ENCODE results near the gene A3GALT2. TPM values are rescaled to one million over a fixed set of nuclear protein-coding genes. Genes with fewer than 3 reads are reported as not detected.
A peak's percentile ranks its signal among the peaks of the same experiment; 100 is the strongest.

Gene A3GALT2
- total and polyA plus RNA-seq, 9 of the 15 experiments (the other 6 are each of a cell fraction or from before 2014, with no cell fraction given) = not detected

DNA sequence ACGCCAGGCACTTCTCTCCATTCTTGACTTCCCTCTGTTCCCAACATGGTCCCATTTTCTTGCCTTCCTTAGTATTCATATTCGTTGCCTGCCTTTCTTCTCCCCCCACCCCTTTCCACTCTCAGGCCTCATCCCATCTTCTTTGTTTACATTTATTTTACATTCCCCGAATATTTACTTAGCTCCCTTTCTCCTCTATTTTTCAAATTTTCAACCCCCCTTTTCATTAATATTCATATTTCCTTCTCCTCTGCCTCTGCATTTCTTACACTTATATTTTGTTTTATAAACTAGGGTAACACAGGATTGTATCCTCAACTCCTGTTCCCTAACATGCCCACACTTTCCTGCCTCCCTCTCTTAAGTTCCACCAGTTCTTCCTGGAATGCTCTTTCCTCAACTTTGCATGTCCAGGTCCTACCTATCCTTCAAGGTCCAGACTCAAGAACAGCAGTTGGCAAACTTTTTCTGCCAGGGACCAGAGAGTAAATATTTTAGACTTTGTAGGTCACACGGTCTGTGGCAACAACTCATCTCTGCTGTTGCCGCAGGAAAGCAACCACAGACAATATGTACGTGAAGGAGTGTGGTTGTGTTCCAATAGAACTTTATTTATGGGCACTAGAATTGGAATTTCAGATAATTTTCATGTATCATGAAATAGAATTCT lies 29.8 kb upstream of the A3GALT2 start:
- TSS peak; percentile 71 for BruUV-seq (replicated peaks)
- TF ChIP-seq TAF1 (IDR thresholded peaks at IDR 0.05; ENCODE audit: control insufficient read depth, extremely low read depth, insufficient read depth, low read length, severe bottlenecking) = no peak
- no peak for TF ChIP-seq CEBPG (CRISPR knock-in tag; IDR thresholded peaks at IDR 0.05)
- TF ChIP-seq CEBPG (tag; conservative IDR thresholded peaks at IDR 0.05 in 1 of 2, IDR thresholded peaks at IDR 0.05 in 1 of 2) = no peak
- TF ChIP-seq, protein P1, sequence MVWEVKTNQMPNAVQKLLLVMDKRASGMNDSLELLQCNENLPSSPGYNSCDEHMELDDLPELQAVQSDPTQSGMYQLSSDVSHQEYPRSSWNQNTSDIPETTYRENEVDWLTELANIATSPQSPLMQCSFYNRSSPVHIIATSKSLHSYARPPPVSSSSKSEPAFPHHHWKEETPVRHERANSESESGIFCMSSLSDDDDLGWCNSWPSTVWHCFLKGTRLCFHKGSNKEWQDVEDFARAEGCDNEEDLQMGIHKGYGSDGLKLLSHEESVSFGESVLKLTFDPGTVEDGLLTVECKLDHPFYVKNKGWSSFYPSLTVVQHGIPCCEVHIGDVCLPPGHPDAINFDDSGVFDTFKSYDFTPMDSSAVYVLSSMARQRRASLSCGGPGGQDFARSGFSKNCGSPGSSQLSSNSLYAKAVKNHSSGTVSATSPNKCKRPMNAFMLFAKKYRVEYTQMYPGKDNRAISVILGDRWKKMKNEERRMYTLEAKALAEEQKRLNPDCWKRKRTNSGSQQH (CRISPR knock-in tag; IDR thresholded peaks at IDR 0.05) = 0 out of 2 replicates have a peak, but pooled peaks have one; percentile 60
- TF ChIP-seq, protein P2, sequence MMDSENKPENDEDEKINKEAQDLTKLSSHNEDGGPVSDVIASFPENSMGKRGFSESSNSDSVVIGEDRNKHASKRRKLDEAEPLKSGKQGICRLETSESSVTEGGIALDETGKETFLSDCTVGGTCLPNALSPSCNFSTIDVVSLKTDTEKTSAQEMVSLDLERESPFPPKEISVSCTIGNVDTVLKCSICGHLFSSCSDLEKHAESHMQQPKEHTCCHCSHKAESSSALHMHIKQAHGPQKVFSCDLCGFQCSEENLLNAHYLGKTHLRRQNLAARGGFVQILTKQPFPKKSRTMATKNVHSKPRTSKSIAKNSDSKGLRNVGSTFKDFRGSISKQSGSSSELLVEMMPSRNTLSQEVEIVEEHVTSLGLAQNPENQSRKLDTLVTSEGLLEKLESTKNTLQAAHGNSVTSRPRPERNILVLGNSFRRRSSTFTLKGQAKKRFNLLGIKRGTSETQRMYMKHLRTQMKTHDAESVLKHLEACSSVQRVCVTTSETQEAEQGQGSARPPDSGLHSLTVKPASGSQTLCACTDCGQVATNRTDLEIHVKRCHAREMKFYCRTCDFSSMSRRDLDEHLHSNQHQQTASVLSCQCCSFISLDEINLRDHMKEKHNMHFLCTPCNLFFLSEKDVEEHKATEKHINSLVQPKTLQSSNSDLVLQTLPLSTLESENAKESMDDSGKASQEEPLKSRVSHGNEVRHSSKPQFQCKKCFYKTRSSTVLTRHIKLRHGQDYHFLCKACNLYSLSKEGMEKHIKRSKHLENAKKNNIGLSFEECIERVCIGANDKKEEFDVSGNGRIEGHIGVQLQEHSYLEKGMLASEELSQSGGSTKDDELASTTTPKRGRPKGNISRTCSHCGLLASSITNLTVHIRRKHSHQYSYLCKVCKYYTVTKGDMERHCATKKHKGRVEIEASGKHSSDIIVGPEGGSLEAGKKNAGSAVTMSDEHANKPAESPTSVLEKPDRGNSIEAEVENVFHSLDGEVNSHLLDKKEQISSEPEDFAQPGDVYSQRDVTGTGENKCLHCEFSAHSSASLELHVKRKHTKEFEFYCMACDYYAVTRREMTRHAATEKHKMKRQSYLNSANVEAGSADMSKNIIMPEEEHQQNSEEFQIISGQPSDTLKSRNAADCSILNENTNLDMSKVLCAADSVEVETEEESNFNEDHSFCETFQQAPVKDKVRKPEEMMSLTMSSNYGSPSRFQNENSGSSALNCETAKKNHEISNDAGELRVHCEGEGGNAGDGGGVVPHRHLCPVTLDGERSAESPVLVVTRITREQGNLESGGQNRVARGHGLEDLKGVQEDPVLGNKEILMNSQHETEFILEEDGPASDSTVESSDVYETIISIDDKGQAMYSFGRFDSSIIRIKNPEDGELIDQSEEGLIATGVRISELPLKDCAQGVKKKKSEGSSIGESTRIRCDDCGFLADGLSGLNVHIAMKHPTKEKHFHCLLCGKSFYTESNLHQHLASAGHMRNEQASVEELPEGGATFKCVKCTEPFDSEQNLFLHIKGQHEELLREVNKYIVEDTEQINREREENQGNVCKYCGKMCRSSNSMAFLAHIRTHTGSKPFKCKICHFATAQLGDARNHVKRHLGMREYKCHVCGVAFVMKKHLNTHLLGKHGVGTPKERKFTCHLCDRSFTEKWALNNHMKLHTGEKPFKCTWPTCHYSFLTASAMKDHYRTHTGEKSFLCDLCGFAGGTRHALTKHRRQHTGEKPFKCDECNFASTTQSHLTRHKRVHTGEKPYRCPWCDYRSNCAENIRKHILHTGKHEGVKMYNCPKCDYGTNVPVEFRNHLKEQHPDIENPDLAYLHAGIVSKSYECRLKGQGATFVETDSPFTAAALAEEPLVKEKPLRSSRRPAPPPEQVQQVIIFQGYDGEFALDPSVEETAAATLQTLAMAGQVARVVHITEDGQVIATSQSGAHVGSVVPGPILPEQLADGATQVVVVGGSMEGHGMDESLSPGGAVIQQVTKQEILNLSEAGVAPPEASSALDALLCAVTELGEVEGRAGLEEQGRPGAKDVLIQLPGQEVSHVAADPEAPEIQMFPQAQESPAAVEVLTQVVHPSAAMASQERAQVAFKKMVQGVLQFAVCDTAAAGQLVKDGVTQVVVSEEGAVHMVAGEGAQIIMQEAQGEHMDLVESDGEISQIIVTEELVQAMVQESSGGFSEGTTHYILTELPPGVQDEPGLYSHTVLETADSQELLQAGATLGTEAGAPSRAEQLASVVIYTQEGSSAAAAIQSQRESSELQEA (IDR thresholded peaks at IDR 0.05; ENCODE audit: low read depth) = peak; percentile 29; the same call in 1 of the 2 replicates
- TF ChIP-seq MED1 (CRISPR knock-in tag; IDR thresholded peaks at IDR 0.05; ENCODE audit: borderline replicate concordance) = no peak
- no peak for TF ChIP-seq HNRNPUL1 (IDR thresholded peaks at IDR 0.05; ENCODE audit: low read length)
- no peak for TF ChIP-seq ZNF3 (CRISPR knock-in tag; IDR thresholded peaks at IDR 0.05)
- TF ChIP-seq, protein P3, sequence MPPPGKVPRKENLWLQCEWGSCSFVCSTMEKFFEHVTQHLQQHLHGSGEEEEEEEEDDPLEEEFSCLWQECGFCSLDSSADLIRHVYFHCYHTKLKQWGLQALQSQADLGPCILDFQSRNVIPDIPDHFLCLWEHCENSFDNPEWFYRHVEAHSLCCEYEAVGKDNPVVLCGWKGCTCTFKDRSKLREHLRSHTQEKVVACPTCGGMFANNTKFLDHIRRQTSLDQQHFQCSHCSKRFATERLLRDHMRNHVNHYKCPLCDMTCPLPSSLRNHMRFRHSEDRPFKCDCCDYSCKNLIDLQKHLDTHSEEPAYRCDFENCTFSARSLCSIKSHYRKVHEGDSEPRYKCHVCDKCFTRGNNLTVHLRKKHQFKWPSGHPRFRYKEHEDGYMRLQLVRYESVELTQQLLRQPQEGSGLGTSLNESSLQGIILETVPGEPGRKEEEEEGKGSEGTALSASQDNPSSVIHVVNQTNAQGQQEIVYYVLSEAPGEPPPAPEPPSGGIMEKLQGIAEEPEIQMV (tag; conservative IDR thresholded peaks at IDR 0.05; ENCODE audit: low read depth) = peak; percentile 59; the same call in 1 of the 2 replicates

More for the DNA sequence above, 29.8 kb upstream of the A3GALT2 start:
- Histone ChIP-seq H3K4me3 (peak overlapping the region; percentile 48), H3K36me3 (ENCODE audit: control insufficient read depth, insufficient read depth, low read length) (peaks cover 15% of the 10 kb centered on the region; the same call in 2 of the 3 replicates), H3K4me2 (ENCODE audit: insufficient read depth, low read length) (peak overlapping the region; percentile 97), H2AFZ (ENCODE audit: low read depth, low read length) (peak overlapping the region; percentile 91), H3K9ac (ENCODE audit: insufficient read depth in 1 of 2, low read depth in 2 of 2, low read length in 2 of 2) (peak overlapping the region; percentile 94 to 99), H3K4me1 (replicated peaks in 1 of 2; ENCODE audit: control insufficient read depth in 2 of 2, insufficient read depth in 2 of 2, low read length in 2 of 2) (peaks cover 32 to 37% of the 10 kb centered on the region in 2 experiments; a peak in 4 of 5 replicates), H3K9me3 (replicated peaks; ENCODE audit: control insufficient read depth, insufficient read depth, low read depth, low read length) (no peaks in the 10 kb centered on the region), H3K27me3 (ENCODE audit: control insufficient read depth in 2 of 2, insufficient read depth in 2 of 2, low read length in 2 of 2) (no peaks in the 10 kb centered on the region), H3K27ac (ENCODE audit: extremely low read depth, low read depth, low read length) (peak overlapping the region; percentile 93), H3K9me1 (ENCODE audit: control insufficient read depth, insufficient read depth, low read length) (no peaks in the 10 kb centered on the region), H3K79me2 (ENCODE audit: control insufficient read depth, insufficient read depth, low read length) (peaks cover 49% of the 10 kb centered on the region), H4K20me1 (replicated peaks; ENCODE audit: control insufficient read depth, insufficient read depth, low read length) (0 out of 2 replicates have a peak, but pooled peaks cover 13% of the 10 kb centered on the region)
- 32% methylated on average over 6 of the region's 6 CpGs for WGBS (ENCODE audit: insufficient coverage, low coverage, missing lambda C conversion rate)
- ATAC-seq (no peak), DNase-seq (ENCODE audit: extremely low read depth in 1 of 4, low spot score in 3 of 4) (peak in 1 of 4 experiments; percentile 20), FAIRE-seq (peak; percentile 58)
- ChIA-PET CTCF (ENCODE audit: low intra/inter-chr PET ratio) (interaction anchor here (1.8 kb wide), 1 partner anchor 55 kb away, joined by 8 read pairs; no protein-coding TSS in a partner anchor), POLR2A (interaction anchor here (0.7 to 1.9 kb wide), 5 partner anchors 9 to 30 kb away, joined by 3 to 10 read pairs (median 4); partner anchors contain the start of gene A3GALT2)
- in situ Hi-C loops (cut with MboI) = no loop called here
- intact Hi-C loops (cut with micrococcal nuclease) = no loop called here
